ENCODE data around the gene PNMA8C.
"Not testable (repeated sequence)": the region's sequence is repeated elsewhere in the genome, so short reads cannot be mapped to it uniquely, and the experiment has no call there.

PNMA8C gene

GRCh38 chr19:46388311-46389095 is 40.2 kb downstream of the PNMA8C start:
- DNase-seq (ENCODE audit: low spot score), result no peak

GRCh38 chr19:46387713-46388130 is 41.0 kb downstream of the PNMA8C start:
- no peak for DNase-seq (ENCODE audit: low spot score)

GRCh38 chr19:46386996-46387712 is 41.6 kb downstream of the PNMA8C start:
- no peak for DNase-seq (ENCODE audit: low spot score)

- no peak for DNase-seq (ENCODE audit: low spot score)
These were observed 42.6 kb downstream of the PNMA8C start for GRCh38 chr19:46386151-46386550.

GRCh38 chr19:46385636-46386035 is 43.1 kb downstream of the PNMA8C start:
- no peak for DNase-seq (ENCODE audit: low spot score)

- no peak for DNase-seq (ENCODE audit: low spot score)
These were observed 44.3 kb downstream of the PNMA8C start for GRCh38 chr19:46384396-46384795.

- no peak for DNase-seq (ENCODE audit: low spot score)
These were observed 44.9 kb downstream of the PNMA8C start for GRCh38 chr19:46383846-46384245.

- no peak for DNase-seq (ENCODE audit: low spot score)
These were observed 45.4 kb downstream of the PNMA8C start for GRCh38 chr19:46383171-46383815.

GRCh38 chr19:46381756-46382345 is 46.9 kb downstream of the PNMA8C start:
- DNase-seq (ENCODE audit: low spot score), result no peak

GRCh38 chr19:46381346-46381745 is 47.4 kb downstream of the PNMA8C start:
- DNase-seq (ENCODE audit: low spot score), result no peak

- no peak for DNase-seq (ENCODE audit: low spot score)
These were observed 48.0 kb downstream of the PNMA8C start for GRCh38 chr19:46380690-46381089.

GRCh38 chr19:46378268-46378667 is 50.5 kb downstream of the PNMA8C start:
- DNase-seq (ENCODE audit: low spot score), result no peak

- no peak for DNase-seq (ENCODE audit: low spot score)
These were observed 52.2 kb downstream of the PNMA8C start for GRCh38 chr19:46376241-46377153.

GRCh38 chr19:46375476-46376067 is 53.2 kb downstream of the PNMA8C start:
- not testable (repeated sequence) for DNase-seq (ENCODE audit: low spot score)
